OCI-LY3 (cell line): Measurements from ENCODE around the gene RGL1.

ENCODE experiments used
- H2AFZ ChIP-seq: fragments of 200-600, 300-600 bp; shearing (Covaris generic); 2 replicates; pipeline ENCODE4 v1.6.0; 2014; ENCODE audit warnings: antibody characterized with exemption, low read depth, low read length
- H3K27ac ChIP-seq: fragments of 200-600, 300-600 bp; sonication (generic); 2 replicates; pipeline ENCODE4 v1.5.1; 2014; ENCODE audit warnings: mild to moderate bottlenecking, low read length, moderate library complexity, mixed read lengths
- H3K27me3 ChIP-seq: fragments of 200-600, 300-600 bp; sonication (generic); 2 replicates; pipeline ENCODE4 v1.6.1; 2014; ENCODE audit warnings: low read depth, low read length, mixed read lengths
- H3K36me3 ChIP-seq: fragments of 200-600, 300-600 bp; sonication (generic); replicated peaks from 2 replicates; pipeline ENCODE3; 2014; ENCODE audit warnings: low read depth, low read length, mixed read lengths
- H3K4me1 ChIP-seq: fragments of 300-600, 200-600 bp; sonication (generic); 2 replicates; pipeline ENCODE4 v1.6.1; 2014; ENCODE audit warnings: low read length, mixed read lengths
- H3K4me2 ChIP-seq: fragments of 200-600, 300-600 bp; sonication (generic); 2 replicates; pipeline ENCODE4 v1.6.1; 2014; ENCODE audit warnings: low read length, mixed read lengths
- H3K4me3 ChIP-seq: fragments of 300-600, 200-600 bp; sonication (generic); 2 replicates; pipeline ENCODE4 v1.5.1; 2014; ENCODE audit warnings: antibody characterized with exemption, mild to moderate bottlenecking, low read length, moderate library complexity
- H3K79me2 ChIP-seq: fragments of 300-600, 200-600 bp; shearing (Covaris generic); 2 replicates; pipeline ENCODE4 v1.6.1; 2014; ENCODE audit warnings: mild to moderate bottlenecking, low read length, mixed read lengths
- H3K9ac ChIP-seq: fragments of 300-600, 200-600 bp; shearing (Covaris generic); 2 replicates; pipeline ENCODE4 v1.6.0; 2014; ENCODE audit warnings: mild to moderate bottlenecking, low read length, moderate library complexity
- H3K9me3 ChIP-seq: fragments of 200-600, 300-600 bp; shearing (Covaris generic); 2 replicates; pipeline ENCODE4 v1.6.1; 2014; ENCODE audit warnings: low read length, mixed read lengths; ENCODE audit not compliant: insufficient read depth
- H4K20me1 ChIP-seq: fragments of 200-600, 300-600 bp; sonication (generic); 2 replicates; pipeline ENCODE4 v1.6.1; 2016; ENCODE audit warnings: low read length, mixed read lengths; ENCODE audit not compliant: insufficient read depth
- CTCF ChIP-seq: fragments of 200-600, 300-600 bp; sonication (generic); IDR thresholded peaks from 2 replicates; pipeline ENCODE4 v1.5.1; 2014; ENCODE audit warnings: antibody characterized with exemption, low read length, low read depth
- EZH2phosphoT487 ChIP-seq: fragments of 200-600 bp; shearing (Covaris generic); IDR thresholded peaks from 2 replicates; pipeline ENCODE4 v1.6.1; 2018; ENCODE audit warnings: antibody characterized with exemption, mixed run types, low read depth

The RGL1 gene

GRCh38 chr1:183941001-183941400 lies 136.1 kb downstream of the RGL1 start:
- no peak overlapping the region for H3K4me2 ChIP-seq
- TF ChIP-seq CTCF (no peak), EZH2phosphoT487 (no peak)
- peaks cover 4% of the 10 kb centered on the region; the same call in 1 of the 2 replicates for H3K27me3 ChIP-seq

GRCh38 chr1:183942933-183943693 lies 138.2 kb downstream of the RGL1 start:
- TF ChIP-seq EZH2phosphoT487 (no peak), CTCF (no peak)
- Histone ChIP-seq H3K4me2 (peak overlapping the region; percentile 8; the same call in 1 of the 2 replicates), H3K4me1 (peaks cover 7% of the 10 kb centered on the region), H3K27me3 (peaks cover 4% of the 10 kb centered on the region; the same call in 1 of the 2 replicates), H3K9me3 (no peaks in the 10 kb centered on the region), H3K27ac (no peak overlapping the region), H2AFZ (no peak overlapping the region), H4K20me1 (no peaks in the 10 kb centered on the region), H3K79me2 (no peaks in the 10 kb centered on the region), H3K4me3 (no peak overlapping the region), H3K9ac (no peak overlapping the region), H3K36me3 (no peaks in the 10 kb centered on the region)

More at GRCh38 chr1:183941001-183941400, 136.1 kb downstream of the RGL1 start:
- H2AFZ ChIP-seq: no peak overlapping the region
- H3K27ac ChIP-seq: no peak overlapping the region
- no peak overlapping the region for H3K9ac ChIP-seq
- H4K20me1 ChIP-seq: no peaks in the 10 kb centered on the region
- H3K4me3 ChIP-seq: no peak overlapping the region
- H3K79me2 ChIP-seq: no peaks in the 10 kb centered on the region
- H3K4me1 ChIP-seq: peaks cover 7% of the 10 kb centered on the region
- H3K36me3 ChIP-seq: no peaks in the 10 kb centered on the region
- no peaks in the 10 kb centered on the region for H3K9me3 ChIP-seq

GRCh38 chr1:183945428-183946319 lies 140.8 kb downstream of the RGL1 start:
- Histone ChIP-seq H3K27me3 (peaks cover 4% of the 10 kb centered on the region; the same call in 1 of the 2 replicates), H3K4me2 (no peak overlapping the region), H2AFZ (no peak overlapping the region), H3K4me3 (no peak overlapping the region), H3K9me3 (no peaks in the 10 kb centered on the region), H3K79me2 (no peaks in the 10 kb centered on the region), H3K27ac (no peak overlapping the region), H4K20me1 (no peaks in the 10 kb centered on the region), H3K36me3 (no peaks in the 10 kb centered on the region), H3K9ac (no peak overlapping the region), H3K4me1 (peaks cover 14% of the 10 kb centered on the region)
- no peak for TF ChIP-seq CTCF
- TF ChIP-seq EZH2phosphoT487: no peak

GRCh38 chr1:183946320-183946613 lies 141.3 kb downstream of the RGL1 start:
- TF ChIP-seq EZH2phosphoT487 (no peak), CTCF (no peak)
- no peak overlapping the region for H3K4me2 ChIP-seq
- H2AFZ ChIP-seq: no peak overlapping the region
- H3K9ac ChIP-seq: no peak overlapping the region
- H3K36me3 ChIP-seq: no peaks in the 10 kb centered on the region
- H3K4me1 ChIP-seq: peaks cover 14% of the 10 kb centered on the region
- no peaks in the 10 kb centered on the region for H3K27me3 ChIP-seq
- no peaks in the 10 kb centered on the region for H3K9me3 ChIP-seq
- no peaks in the 10 kb centered on the region for H4K20me1 ChIP-seq
- H3K79me2 ChIP-seq: no peaks in the 10 kb centered on the region
- H3K4me3 ChIP-seq: no peak overlapping the region
- no peak overlapping the region for H3K27ac ChIP-seq
